GM18868 (cell line): ENCODE results near the gene AIRE.
A peak's percentile ranks its signal among the peaks of the same experiment; 100 is the strongest.
"Not testable (repeated sequence)": the region's sequence is repeated elsewhere in the genome, so short reads cannot be mapped to it uniquely, and the experiment has no call there.

Source experiments
- ATAC-seq: cut with Tn5 transposase; IDR thresholded peaks from one replicate; pipeline ENCODE4 v1.9.1; 2021; ENCODE audit warnings: mild to moderate bottlenecking, moderate library complexity; ENCODE audit not compliant: unreplicated experiment

The AIRE gene

DNA sequence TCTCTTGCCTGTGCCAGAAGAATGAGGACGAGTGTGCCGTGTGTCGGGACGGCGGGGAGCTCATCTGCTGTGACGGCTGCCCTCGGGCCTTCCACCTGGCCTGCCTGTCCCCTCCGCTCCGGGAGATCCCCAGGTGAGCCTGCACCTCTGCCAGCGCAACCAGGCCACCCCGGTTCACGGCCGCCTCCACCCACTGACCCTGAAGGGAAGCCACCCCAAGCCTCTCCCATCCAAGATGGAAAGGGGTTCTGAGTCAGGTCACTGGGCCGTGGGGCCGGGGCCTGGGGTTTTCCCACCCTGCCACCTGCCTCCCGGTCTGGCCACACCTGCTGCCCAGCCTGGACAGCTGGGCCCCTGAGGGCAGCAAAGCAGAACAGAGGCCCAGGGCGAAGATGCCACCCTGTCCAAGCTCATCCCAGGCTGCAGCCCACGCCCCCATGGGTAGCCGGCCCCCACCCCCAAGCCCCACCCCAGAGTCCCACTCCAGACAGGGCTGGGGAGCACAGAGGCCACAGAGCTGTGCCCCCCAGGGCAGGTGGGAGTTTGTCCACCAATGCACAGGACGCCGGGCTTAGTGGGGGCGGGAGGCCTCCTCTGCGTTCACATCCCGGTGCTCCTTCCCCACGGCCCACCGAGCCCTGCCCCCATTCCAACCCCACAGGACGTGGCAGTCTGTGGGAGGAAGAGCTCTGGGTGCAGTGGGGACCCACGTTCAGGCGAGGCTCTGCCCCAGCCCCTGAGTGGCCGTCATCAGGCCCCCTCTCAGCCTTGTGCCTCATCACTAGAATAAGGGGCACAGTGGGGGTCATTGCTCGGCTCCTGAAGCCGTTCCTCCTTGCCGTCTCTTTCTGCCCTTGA, 5.6 kb downstream of the AIRE start:
- no peak for ATAC-seq

DNA sequence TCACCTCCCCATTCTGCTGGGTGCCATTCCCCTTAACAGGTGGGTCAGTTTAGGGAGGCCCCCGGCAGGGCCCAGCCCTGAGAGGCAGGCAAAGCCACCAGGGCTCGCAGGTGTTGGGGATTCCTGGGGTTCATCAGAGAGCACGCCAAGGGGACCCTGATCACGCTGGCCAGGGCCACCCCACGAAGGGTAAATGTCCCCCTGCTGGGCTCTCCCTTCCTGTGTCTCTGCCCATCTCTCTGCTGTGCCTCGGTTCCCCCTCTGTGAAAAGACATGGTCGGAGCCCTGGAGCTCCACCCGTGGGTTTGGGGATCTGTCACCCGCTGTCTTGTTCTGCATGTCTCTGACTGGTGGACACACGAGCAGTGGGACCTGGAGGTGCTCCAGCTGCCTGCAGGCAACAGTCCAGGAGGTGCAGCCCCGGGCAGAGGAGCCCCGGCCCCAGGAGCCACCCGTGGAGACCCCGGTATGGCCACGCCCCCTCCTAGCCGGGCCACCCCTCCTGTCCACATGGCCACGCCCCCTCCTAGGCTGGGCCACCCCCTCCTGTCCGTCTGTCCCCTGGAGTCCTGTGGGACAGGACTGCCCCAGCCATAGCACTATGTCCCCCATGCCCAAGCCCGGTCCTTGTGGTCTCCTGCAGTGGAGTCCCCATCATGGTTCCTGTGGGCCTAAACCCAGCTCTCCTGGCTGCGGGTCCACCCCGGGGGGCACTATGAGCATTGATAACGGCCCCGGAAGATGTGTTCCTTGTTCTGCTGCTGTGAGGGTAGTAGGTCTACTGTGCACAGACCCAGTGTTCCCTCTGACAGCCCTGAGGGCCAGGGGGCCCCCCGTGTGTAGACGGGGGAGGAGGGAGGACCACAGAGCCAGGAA, 6.5 kb downstream of the AIRE start:
- no peak for ATAC-seq

DNA sequence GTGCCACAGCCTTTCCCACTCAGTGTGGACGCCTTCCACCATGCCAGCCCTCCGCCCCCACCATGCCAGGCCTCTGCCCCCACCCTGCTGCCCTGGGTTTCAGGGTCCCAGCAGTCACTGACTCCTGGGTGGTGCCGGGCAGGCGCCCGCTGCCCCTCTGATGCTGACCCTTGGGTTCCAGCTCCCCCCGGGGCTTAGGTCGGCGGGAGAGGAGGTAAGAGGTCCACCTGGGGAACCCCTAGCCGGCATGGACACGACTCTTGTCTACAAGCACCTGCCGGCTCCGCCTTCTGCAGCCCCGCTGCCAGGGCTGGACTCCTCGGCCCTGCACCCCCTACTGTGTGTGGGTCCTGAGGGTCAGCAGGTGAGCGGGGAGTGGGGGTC, 7.1 kb downstream of the AIRE start:
- ATAC-seq: no peak

DNA sequence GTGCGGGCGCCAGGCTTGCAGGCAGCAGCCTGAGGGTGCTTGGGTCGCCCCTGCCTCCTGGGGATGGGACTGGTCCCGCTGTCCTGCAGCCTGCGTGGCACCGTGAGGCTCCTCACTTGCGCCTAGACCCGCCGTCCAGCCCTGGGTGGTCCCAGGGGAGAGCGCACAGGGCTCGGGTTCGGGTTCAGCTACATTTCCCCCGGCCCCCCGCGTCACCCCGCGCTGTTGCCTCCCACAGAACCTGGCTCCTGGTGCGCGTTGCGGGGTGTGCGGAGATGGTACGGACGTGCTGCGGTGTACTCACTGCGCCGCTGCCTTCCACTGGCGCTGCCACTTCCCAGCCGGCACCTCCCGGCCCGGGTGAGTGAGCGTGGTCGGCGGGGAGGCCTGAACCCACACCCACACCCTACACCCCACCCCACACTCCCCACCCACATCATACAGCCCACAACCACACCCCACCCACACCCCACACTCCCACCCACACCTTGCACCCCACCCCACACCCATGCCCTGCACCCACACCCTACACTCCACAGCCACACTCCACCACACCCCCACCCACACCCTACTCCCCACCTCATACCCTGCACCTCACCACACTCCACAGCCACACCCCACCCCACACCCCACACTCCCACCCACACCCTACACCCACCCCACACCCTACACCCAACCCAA, 8.0 kb downstream of the AIRE start:
- no peak for ATAC-seq

- ATAC-seq: no peak
These were observed 8.9 kb downstream of the AIRE start for GRCh38 chr21:44294391-44295162.

DNA sequence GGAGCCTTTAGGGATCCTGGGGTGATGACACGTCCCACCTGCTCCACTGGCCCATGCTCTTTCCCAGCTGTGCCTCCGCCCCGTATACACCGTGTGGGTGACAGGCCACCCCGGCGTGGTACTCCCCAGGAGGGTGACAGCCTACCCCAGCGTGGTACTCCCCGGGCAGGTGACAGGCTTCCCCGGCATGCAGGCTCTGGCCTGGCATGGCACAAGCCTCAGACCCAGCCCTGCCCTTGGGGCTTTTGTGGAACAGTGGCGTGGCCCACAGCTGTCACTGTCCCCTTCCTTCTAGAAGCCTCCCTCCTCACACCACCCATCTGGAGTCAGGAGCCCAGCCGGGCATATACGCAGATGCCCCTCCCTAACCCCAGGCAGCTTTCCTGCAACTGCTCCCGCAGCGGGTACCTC, 9.5 kb downstream of the AIRE start:
- ATAC-seq: no peak

DNA sequence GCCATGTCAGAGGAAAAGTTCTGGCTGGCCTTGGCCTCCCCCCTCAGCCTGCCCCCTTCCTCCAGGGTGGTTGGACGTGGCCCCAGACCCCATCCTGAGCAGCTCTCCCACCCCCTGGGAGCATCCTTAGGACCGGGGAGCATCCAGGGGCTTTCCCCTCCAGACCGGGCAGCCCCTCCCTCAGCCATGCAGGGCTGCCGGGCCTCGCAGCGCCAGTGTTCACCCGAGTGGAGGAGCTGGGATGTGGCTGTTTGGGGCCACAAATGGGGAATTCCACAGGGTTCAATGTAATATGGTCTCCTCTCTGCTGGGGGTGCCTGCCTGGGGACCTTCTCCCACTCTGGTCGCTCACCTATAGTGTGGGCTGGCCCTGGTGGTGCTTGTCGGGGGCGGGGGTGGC, 10.0 kb downstream of the AIRE start:
- no peak for ATAC-seq

- ATAC-seq: no peak
These were observed 10.4 kb downstream of the AIRE start for GRCh38 chr21:44296103-44296519.

DNA sequence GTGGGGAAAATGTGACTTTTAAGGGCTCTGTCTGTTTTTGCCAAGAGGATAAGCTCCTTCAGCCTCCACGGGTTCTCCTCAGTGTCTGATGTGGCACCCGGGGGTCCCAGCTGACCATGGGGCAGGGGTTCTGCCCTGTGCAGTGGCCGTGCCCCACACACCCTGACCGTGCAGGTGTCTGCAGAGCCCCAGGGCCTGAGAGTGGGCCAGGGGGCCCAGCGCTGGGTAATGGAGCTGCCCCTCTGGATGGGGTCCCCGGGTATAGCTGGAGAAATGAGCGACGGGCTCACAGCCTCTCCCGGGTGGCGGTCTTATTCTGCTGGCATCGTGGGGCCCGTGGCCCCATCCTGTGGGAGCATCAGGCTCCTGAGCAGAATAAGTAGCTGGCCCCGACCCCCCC, 11.2 kb downstream of the AIRE start:
- ATAC-seq: no peak

DNA sequence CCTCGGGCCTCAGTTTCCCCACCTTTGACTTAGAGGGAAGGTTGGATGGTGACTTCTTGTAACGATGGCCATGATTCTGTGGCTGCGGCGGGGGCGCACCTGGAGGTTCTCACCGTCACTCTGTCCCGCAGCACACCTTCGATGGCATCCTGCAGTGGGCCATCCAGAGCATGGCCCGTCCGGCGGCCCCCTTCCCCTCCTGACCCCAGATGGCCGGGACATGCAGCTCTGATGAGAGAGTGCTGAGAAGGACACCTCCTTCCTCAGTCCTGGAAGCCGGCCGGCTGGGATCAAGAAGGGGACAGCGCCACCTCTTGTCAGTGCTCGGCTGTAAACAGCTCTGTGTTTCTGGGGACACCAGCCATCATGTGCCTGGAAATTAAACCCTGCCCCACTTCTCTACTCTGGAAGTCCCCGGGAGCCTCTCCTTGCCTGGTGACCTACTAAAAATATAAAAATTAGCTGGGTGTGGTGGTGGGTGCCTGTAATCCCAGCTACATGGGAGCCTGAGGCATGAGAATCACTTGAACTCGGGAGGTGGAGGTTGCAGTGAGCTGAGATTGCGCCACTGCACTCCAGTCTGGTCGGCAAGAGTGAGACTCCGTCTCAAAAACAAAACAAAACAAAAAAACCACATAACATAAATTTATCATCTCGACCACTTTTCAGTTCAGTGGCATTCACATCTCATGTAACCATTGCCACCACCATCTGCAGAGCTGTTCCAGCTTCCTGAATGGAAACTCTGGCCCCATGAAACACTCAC, 12.0 kb downstream of the AIRE start:
- no peak for ATAC-seq

DNA sequence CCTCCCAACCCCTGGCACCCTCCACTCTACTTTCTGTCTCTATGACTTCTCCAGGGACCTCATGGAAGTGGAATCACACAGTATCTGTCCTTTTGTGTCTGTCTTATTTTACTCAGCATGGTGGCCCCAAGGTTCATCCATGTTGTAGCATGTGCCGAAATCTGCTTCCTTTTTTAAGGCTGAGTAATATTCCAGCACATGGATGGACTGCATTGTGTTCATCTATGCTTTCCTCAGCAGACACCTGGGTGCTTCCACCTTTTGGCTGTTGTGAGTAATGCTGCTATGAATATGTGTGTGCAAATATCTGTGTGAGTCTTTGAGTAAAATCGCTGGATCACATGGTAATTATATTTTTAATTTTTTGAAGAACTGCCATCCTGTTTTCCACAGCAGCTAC, 12.6 kb downstream of the AIRE start:
- no peak for ATAC-seq

- no peak for ATAC-seq
These were observed 13.4 kb downstream of the AIRE start for GRCh38 chr21:44299085-44299457.

DNA sequence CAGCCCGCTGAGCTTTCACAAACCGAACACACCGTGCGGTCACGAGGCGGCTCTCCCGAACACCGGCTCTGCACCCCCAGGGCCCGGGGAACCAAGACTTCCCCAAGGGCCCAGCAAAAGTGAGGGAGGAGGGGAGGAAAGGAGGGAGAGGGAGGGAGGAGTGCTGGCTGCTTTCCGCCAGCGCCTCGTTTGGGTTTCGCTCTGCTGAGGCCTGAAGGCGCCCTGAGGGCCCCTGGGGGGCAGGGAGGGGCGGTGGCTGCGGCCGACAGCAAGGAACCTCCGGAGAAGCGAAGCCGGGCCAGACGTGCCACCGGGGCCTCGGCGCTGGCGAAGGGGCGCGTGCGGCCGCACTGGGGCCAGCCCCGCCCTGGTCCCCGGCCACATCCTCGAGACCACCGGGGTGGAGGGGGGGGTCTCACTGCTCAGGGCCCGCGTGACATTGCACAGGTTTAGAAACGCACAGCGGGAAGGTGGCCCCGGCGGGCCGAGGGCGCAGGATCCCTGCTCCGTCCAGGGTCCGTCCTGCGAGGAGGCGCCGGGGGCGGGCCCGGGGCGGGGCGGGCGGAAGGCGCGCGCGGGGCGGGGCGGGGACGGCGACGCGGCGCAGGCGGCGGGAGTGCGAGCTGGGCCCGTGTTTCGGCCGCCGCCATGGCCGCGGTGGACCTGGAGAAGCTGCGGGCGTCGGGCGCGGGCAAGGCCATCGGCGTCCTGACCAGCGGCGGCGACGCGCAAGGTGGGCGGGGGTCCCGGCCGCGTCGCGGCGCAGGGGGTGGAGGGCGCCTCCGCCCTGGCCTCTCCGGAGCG, 14.0 kb downstream of the AIRE start, which contains the start of gene PFKL:
Gene PFKL (plus strand): TSS at position 596 of the 804 bp plus-strand sequence. CDS start 53 bp downstream, at position 649.
- ATAC-seq: peak; percentile 45

DNA sequence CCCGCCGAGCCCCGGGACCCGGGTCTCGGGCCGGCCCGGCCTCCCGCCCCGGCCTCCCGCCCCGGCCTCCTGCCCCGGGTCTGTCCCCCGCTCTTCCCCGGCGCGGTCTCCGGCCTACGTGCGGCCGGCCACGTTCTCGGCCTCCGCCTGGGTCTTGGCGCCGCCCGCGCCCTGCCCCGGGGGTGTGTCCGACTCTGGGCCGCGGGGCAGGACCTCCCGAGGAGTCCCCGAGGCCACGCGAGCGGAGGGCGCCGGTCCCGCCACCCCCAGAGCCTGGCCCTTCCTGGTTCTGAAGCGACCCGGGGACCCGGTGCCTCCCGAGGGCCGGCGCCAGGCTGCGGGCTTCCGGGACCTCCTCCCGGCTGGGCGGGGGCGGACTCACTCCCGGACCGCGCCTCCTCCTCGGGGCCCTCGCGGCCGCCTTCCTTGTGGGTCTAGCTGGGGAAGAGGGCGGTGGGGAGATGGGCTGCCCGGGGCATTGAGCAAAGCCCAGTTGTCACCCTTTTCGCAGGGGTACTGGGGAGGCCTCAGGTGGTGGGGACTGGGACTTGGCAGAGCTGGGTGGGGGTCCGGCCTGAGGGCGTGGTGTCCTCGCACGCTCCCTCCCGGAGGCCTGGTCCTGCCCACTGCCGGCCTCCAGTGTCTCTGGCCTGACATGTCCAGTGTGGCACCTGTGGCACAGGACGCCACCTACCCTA, 14.7 kb downstream of the AIRE start:
- ATAC-seq: peak; percentile 24

DNA sequence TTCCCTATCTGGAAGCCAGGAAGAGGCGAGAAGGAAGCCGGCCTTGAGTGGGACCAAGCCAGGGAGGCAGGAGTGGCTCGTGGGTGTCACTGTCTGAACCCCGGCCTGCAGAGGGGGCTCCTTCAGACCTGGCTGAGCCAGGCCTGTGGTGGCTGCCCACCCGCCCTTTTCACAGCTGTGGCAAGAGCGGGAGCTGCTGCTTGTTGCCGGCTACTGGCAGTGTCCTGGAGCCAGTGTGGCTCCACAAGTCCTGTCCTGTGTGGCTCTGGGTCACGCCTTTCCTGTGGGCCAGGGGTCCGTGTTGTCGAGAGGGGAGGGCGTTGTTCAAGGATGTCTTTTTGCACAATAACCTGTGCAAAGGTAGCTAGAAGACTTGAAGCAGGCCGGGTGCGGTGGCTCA, 15.5 kb downstream of the AIRE start:
- ATAC-seq: no peak

DNA sequence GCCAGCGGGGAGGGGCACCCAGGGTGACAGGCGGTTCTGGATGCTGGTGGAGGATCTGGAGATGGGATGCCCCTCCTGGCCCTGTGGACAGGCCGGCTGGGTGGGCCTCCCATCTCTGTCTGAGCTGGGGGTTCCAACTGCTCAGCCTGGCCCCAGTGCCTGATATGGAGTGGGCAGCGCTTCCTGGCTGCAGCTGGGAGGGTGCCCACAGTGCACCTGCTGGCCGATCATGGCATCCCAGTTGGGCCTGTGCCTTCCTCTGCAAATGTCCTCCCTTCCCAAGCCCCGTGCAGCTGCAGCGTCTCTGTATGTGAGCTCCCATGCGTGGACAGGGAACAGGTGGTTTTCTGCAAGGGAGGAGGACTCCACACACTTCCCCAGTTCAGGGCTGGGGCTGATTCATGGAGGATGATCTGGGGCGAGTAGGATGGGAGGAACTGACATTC, 16.3 kb downstream of the AIRE start:
- no peak for ATAC-seq

DNA sequence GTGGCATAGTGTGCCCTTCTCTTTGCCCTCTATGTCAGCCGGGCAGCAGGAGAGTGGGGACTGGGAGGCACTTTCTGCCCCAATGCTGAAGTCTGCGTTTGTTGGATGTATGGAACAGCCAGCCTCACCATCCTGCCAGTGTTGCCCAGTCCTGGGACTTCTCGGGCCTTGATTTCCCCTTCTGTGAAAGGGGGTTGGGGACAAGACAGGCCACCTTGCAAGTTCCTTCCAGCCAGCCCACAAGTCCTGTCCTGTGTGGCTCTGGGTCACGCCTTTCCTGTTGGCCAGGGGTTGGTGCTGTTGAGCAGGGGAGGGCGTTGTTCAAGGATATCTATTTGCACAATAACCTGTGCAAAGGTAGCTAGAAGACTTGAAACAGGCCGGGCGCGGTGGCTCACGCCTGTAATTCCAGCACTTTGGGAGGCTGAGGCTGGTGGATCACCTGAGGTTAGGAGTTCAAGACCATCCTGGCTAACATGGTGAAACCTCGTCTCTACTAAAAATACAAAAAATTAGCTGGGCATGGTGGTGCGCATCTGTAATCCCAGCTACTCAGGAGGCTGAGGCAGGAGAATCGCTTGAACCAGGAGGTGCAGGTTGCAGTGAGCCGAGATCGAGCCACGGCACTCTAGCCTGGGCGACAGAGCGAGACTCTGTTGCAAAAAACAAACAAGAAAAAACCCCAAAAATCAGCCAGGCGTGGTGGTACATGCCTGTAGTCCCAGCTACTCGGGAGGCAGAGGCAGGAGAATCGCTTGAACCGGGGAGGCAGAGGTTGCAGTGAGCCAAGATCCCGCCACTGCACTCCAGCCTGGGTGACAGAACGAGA, 17.1 kb downstream of the AIRE start:
- ATAC-seq: not testable (repeated sequence)
